ENCODE measurements around the gene KRTAP12-1. TPM values are rescaled to one million over a fixed set of nuclear protein-coding genes. Genes with fewer than 3 reads are reported as not detected.
A peak's percentile ranks its signal among the peaks of the same experiment; 100 is the strongest.
"Not testable (repeated sequence)": the region's sequence is repeated elsewhere in the genome, so short reads cannot be mapped to it uniquely, and the experiment has no call there.

The KRTAP12-1 gene
- total RNA-seq, 1 donor from 2014 or later = not detected

DNA sequence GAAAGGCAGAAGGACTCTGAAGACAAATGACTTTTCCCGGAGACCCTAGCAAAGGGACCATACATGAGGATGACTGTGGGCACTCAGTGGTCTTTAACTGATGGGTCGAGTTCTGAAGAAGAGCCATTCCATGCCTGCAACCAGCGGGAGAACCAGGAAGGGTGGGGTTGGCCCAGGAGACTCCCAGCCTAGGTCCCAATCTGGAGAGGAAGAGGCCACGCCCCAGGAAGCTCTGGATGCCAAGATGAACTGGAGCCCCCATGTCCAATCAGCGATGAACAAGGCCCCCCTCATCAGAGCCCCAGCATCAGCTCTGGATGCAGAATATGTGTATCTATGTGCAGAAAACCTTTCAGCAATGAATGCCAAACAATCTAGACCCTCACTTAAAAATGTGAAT, 41.2 kb downstream of the KRTAP12-1 start:
- Mint-ChIP-seq H3K4me1 (no peaks in the 10 kb centered on the region), H3K36me3 (no peaks in the 10 kb centered on the region), H3K27ac (no peak overlapping the region), H3K27me3 (ENCODE audit: low read depth) (peaks cover 2% of the 10 kb centered on the region), H3K9me3 (peaks cover 37% of the 10 kb centered on the region), H3K4me3 (no peak overlapping the region)
- TF ChIP-seq, protein P1, sequence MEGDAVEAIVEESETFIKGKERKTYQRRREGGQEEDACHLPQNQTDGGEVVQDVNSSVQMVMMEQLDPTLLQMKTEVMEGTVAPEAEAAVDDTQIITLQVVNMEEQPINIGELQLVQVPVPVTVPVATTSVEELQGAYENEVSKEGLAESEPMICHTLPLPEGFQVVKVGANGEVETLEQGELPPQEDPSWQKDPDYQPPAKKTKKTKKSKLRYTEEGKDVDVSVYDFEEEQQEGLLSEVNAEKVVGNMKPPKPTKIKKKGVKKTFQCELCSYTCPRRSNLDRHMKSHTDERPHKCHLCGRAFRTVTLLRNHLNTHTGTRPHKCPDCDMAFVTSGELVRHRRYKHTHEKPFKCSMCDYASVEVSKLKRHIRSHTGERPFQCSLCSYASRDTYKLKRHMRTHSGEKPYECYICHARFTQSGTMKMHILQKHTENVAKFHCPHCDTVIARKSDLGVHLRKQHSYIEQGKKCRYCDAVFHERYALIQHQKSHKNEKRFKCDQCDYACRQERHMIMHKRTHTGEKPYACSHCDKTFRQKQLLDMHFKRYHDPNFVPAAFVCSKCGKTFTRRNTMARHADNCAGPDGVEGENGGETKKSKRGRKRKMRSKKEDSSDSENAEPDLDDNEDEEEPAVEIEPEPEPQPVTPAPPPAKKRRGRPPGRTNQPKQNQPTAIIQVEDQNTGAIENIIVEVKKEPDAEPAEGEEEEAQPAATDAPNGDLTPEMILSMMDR (IDR thresholded peaks at IDR 0.05; ENCODE audit: unreplicated experiment) = no peak
- peak in 1 of 2 experiments; percentile 5 for DNase-seq (ENCODE audit: low spot score in 2 of 2, unreplicated experiment in 2 of 2)

DNA sequence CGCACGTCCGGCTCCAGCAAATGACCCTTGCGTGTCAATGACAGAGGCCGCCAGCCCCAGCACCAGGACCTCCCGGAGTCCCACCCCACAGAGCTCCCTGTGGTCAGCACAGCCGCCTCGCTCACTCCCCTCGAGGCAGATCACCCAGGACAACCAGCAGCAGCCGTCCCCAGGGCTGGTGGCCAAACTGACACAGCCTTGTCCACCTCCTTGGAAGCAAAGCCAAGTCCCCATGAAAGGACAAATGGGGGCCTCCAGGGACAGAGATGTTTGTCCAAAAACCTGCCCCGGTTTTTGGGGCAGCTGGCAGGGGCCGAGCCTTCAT, 42.7 kb downstream of the KRTAP12-1 start:
- Mint-ChIP-seq H3K9me3 (peaks cover 33% of the 10 kb centered on the region), H3K4me3 (no peak overlapping the region), H3K4me1 (no peaks in the 10 kb centered on the region), H3K36me3 (no peaks in the 10 kb centered on the region), H3K27me3 (ENCODE audit: low read depth) (peaks cover 2% of the 10 kb centered on the region), H3K27ac (no peak overlapping the region)
- peak in 1 of 2 experiments; percentile 31 for DNase-seq (ENCODE audit: low spot score in 2 of 2, unreplicated experiment in 2 of 2)
- TF ChIP-seq, protein P1 (IDR thresholded peaks at IDR 0.05; ENCODE audit: unreplicated experiment) = no peak

DNA sequence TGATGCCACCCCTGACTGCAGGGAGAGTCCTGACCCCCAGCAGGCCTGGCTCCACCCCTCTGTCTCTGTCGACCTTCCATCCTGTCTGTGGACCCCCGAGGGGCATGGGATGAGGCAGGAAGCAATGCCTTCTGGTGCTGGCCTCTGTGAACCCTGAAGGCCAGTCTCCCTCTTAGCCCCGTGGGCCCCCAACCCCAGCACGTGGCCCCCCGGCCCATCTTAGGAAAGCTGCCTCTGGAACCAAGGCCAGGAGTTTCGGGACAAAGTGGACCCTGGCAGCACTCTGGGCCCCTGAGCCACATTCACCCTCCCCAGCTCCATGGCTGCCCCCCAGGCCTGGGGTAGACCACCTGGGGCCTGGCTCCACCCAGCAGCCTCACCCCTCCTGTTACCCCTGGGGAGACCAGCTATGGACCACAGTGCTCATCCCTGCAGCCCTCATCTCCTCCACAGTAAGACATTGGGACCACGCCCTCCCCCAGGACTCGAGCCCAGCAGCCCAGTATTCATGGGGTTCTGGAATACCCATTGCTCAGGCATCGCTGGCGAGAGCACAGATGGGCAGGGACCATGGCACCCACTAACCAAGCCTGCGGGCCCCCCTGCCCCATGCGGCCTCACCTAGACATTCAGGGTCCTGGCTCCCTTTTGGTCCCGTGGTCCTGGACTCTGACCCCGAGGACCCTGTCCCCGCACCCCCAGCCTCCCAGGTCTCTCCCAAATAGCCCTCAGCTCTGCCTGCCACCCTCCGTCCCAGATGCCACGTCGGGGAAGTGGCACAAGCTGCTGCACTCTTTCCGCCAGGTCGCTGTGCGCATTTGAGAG, 43.2 kb downstream of the KRTAP12-1 start:
- H3K9me3 Mint-ChIP-seq = peaks cover 32% of the 10 kb centered on the region
- H3K4me1 Mint-ChIP-seq; H3K4me3 Mint-ChIP-seq; H3K36me3 Mint-ChIP-seq; H3K27ac Mint-ChIP-seq; H3K27me3 Mint-ChIP-seq (ENCODE audit: low read depth): not testable (repeated sequence)
- peak in 1 of 2 experiments; percentile 31 for DNase-seq (ENCODE audit: low spot score in 2 of 2, unreplicated experiment in 2 of 2)

DNA sequence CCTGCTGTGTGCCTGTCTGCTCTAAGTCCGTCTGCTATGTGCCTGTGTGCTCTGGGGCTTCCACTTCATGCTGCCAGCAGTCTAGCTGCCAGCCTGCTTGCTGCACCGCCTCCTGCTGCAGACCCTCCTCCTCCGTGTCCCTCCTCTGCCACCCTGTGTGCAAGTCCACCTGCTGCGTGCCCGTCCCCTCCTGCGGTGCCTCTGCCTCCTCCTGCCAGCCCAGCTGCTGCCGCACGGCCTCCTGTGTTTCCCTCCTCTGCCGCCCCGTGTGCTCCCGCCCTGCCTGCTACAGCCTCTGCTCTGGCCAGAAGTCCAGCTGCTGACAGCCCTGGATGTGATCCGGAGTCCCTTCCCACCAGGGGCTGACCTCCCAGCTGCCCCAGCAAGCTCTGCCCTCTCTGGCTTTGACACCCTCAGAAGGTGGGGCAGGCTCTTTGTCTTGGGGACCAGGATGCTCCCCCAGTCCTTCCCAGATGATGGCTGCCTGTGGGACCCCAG, 44.1 kb downstream of the KRTAP12-1 start:
- not testable (repeated sequence) for H3K27ac Mint-ChIP-seq; H3K4me1 Mint-ChIP-seq; H3K4me3 Mint-ChIP-seq; H3K36me3 Mint-ChIP-seq; H3K27me3 Mint-ChIP-seq (ENCODE audit: low read depth)
- H3K9me3 Mint-ChIP-seq = peaks cover 32% of the 10 kb centered on the region
- peak in 1 of 2 experiments; percentile 27 for DNase-seq (ENCODE audit: low spot score in 2 of 2, unreplicated experiment in 2 of 2)

DNA sequence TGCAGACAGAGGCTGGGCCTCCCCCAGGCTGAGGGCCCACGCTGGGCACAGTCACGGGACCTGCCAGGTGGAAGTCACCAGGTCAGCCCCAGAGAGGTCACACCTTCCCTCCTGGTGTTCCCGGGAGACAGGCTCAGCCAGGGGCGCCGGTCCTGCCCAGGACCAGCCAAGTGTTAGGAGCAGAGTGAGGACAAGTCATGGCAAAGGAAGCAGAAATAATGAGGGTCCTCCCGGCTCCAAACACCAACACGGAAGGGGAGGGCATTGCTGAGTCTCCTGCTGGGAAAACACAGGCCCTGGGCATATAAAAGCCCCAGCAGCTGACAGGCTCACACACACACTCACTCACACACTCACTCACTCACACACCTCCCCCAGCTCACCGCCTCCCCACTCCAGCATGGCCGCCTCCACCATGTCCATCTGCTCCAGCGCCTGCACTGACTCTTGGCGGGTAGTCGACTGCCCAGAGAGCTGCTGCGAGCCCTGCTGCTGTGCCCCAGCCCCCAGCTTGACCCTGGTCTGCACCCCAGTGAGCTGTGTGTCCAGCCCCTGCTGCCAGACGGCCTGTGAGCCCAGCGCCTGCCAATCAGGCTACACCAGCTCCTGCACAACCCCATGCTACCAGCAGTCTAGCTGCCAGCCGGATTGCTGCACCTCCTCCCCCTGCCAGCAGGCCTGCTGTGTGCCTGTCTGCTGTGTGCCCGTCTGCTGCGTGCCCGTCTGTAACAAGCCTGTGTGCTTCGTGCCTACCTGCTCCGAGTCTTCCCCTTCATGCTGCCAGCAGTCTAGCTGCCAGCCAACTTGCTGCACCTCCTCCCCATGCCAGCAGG, 44.7 kb downstream of the KRTAP12-1 start, which contains the start of gene KRTAP10-10:
Gene KRTAP10-10, plus strand, starts transcription at position 339 of the 833 bp plus-strand sequence. Its CDS starts 62 bp downstream, at position 401.
- Mint-ChIP-seq H3K9me3 (peaks cover 29% of the 10 kb centered on the region), H3K27ac (no peak within 1 kb of the TSS), H3K36me3 (no peaks in the 10 kb centered on the region), H3K27me3 (ENCODE audit: low read depth) (peaks cover 2% of the 10 kb centered on the region), H3K4me3 (no peak within 1 kb of the TSS), H3K4me1 (no peaks in the 10 kb centered on the region)
- TF ChIP-seq, protein P1 (IDR thresholded peaks at IDR 0.05; ENCODE audit: unreplicated experiment) = no peak
- peak in 1 of 2 experiments; percentile 36 for DNase-seq (ENCODE audit: low spot score in 2 of 2, unreplicated experiment in 2 of 2)

DNA sequence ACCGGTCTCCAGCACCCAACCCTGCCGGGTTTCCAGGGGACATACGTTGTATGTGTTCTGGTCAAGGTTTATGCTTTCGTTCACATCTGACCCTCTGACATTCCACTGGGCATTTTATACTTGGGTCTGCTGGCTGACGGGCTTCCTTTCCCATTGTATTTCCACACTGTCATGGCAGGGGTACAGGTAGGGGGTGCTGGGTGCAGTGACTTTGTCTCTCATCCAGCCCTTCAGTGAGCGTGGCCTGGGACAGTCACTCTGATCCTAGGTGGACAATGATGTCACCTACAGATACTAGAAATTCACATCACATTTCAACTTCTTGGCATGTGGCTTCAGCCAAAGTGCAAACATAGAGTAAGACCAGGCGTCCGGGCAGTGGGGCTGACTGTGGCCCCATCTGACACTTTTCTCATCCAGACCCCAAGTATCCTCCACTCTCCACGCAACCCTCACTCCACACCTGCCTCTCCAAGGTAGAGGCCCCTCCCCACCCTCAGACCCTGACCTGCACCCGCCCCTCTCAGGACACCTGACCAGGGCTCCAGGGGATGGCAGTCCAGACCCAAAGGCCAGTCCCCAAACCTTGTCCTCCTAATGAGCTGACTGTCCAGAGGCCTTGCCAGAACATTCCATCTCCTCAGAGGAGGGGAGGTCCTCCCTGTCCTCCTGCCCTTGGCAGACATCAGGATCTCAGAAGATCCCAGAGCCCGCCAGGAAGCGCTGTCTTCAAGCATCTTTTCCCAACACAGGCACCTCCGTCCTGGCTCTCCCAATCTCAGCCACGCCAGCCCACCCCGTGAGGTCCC, 45.5 kb downstream of the KRTAP12-1 start:
- no peak overlapping the region for H3K4me3 Mint-ChIP-seq
- TF ChIP-seq, protein P1 (IDR thresholded peaks at IDR 0.05; ENCODE audit: unreplicated experiment) = no peak
- peak in 1 of 2 experiments; percentile 33 for DNase-seq (ENCODE audit: low spot score in 2 of 2, unreplicated experiment in 2 of 2)
- H3K4me1 Mint-ChIP-seq = no peaks in the 10 kb centered on the region
- H3K9me3 Mint-ChIP-seq = peaks cover 32% of the 10 kb centered on the region
- no peak overlapping the region for H3K27ac Mint-ChIP-seq
- no peaks in the 10 kb centered on the region for H3K27me3 Mint-ChIP-seq (ENCODE audit: low read depth)
- no peaks in the 10 kb centered on the region for H3K36me3 Mint-ChIP-seq

Data from mesothelial cell of epicardium (in vitro differentiated cells).